Measurements from ENCODE around the gene HIBADH.

- TF ChIP-seq CTCF (IDR thresholded peaks at IDR 0.05): no peak
- TF ChIP-seq POLR2A (IDR thresholded peaks at IDR 0.05): no peak
- no peak for TF ChIP-seq EP300 (IDR thresholded peaks at IDR 0.05; ENCODE audit: low read depth)
- no peak for TF ChIP-seq POLR2AphosphoS5 (IDR thresholded peaks at IDR 0.05)
Observed at GRCh38 chr7:27708485-27708884, 45.8 kb upstream of the HIBADH start.
